Superior temporal gyrus (tissue), 1 donor: Measurements from ENCODE around the gene ADAMTS17.
A peak's percentile ranks its signal among the peaks of the same experiment; 100 is the strongest.

Source experiments
- DNase-seq: peaks from one replicate; pipeline ENCODE4 v3.0.0-alpha.2; 2016; ENCODE audit errors: extremely low spot score

The ADAMTS17 gene

GRCh38 chr15:100249096-100249815 is 92.5 kb downstream of the ADAMTS17 start:
- no peak for DNase-seq

- DNase-seq, result no peak
Observed at GRCh38 chr15:100248236-100248635, 93.5 kb downstream of the ADAMTS17 start.

GRCh38 chr15:100247228-100248225 is 94.2 kb downstream of the ADAMTS17 start:
- DNase-seq, result no peak

GRCh38 chr15:100245855-100246254 is 95.9 kb downstream of the ADAMTS17 start:
- no peak for DNase-seq

- DNase-seq, result no peak
Observed at GRCh38 chr15:100245487-100245820, 96.3 kb downstream of the ADAMTS17 start.

- DNase-seq, result no peak
Observed at GRCh38 chr15:100244796-100245486, 96.8 kb downstream of the ADAMTS17 start.

- DNase-seq, result no peak
Observed at GRCh38 chr15:100242989-100243388, 98.8 kb downstream of the ADAMTS17 start.

- DNase-seq, result peak; percentile 44
Observed at GRCh38 chr15:100241572-100242482, 99.9 kb downstream of the ADAMTS17 start.

GRCh38 chr15:100236981-100237720 is 104.6 kb downstream of the ADAMTS17 start:
- DNase-seq, result no peak

- DNase-seq, result no peak
Observed at GRCh38 chr15:100235030-100235617, 106.7 kb downstream of the ADAMTS17 start.

- no peak for DNase-seq
Observed at GRCh38 chr15:100234158-100235029, 107.4 kb downstream of the ADAMTS17 start.

GRCh38 chr15:100230784-100231183 is 111.0 kb downstream of the ADAMTS17 start:
- DNase-seq, result no peak

GRCh38 chr15:100229181-100230163 is 112.3 kb downstream of the ADAMTS17 start:
- DNase-seq, result no peak

GRCh38 chr15:100227781-100228180 is 114.0 kb downstream of the ADAMTS17 start:
- DNase-seq, result no peak

- no peak for DNase-seq
Observed at GRCh38 chr15:100226107-100226506, 115.7 kb downstream of the ADAMTS17 start.

GRCh38 chr15:100224206-100225185 is 117.3 kb downstream of the ADAMTS17 start:
- no peak for DNase-seq

- no peak for DNase-seq
Observed at GRCh38 chr15:100222349-100222715, 119.4 kb downstream of the ADAMTS17 start.
